HCT116 (cell line): ENCODE measurements around the gene ACP3.
"Not testable (repeated sequence)": the region's sequence is repeated elsewhere in the genome, so short reads cannot be mapped to it uniquely, and the experiment has no call there.

ENCODE experiments used
- ATF3 ChIP-seq: IDR thresholded peaks from 2 replicates; pipeline ENCODE4 v1.6.1; 2012
- EGR1 ChIP-seq: IDR thresholded peaks from 2 replicates; pipeline ENCODE4 v1.6.1; 2012; ENCODE audit warnings: low read depth
- MAX ChIP-seq: IDR thresholded peaks from 2 replicates; pipeline ENCODE4 v1.6.1; 2012
- POLR2A ChIP-seq: IDR thresholded peaks from 2 replicates; pipeline ENCODE4 v1.7.0; 2011; ENCODE audit warnings: borderline replicate concordance; ENCODE audit not compliant: insufficient read depth, insufficient read length; ENCODE audit errors: extremely low read depth
- POLR2AphosphoS5 ChIP-seq: IDR thresholded peaks from 2 replicates; pipeline ENCODE4 v1.6.1; 2011; ENCODE audit warnings: mild to moderate bottlenecking, low read depth, low read length, moderate library complexity
- ZFX ChIP-seq: fragments of 450-650 bp; IDR thresholded peaks from 2 replicates; pipeline ENCODE4 v1.6.1; 2017
- ZNF274 ChIP-seq: fragments of 200-500 bp; sonication (Bioruptor generic); IDR thresholded peaks from 2 replicates; pipeline ENCODE4 v1.6.1; 2014; ENCODE audit warnings: mild to moderate bottlenecking, low read depth, low read length, inconsistent platforms
- TF ChIP-seq, protein P1 (sequence below), 3 experiments: fragments of 200-600 bp in 1 of 3; sonication (generic) in 1 of 3; IDR thresholded peaks in 2 of 3; conservative IDR thresholded peaks in 1 of 3; 2 replicates each; pipeline ENCODE4 v1.5.1; 2012 to 2017; ENCODE audit warnings: low read depth in 2 of 3, low read length in 2 of 3, antibody characterized with exemption in 1 of 3, borderline replicate concordance in 1 of 3, control low read depth in 1 of 3, mild to moderate bottlenecking in 1 of 3, mixed read lengths in 1 of 3, mixed run types in 1 of 3, moderate library complexity in 1 of 3; ENCODE audit not compliant: insufficient read depth in 1 of 3
- TF ChIP-seq, protein P2 (sequence below): IDR thresholded peaks from 2 replicates; pipeline ENCODE4 v1.6.1; 2011; ENCODE audit warnings: mild to moderate bottlenecking, low read length, moderate library complexity; ENCODE audit not compliant: insufficient replicate concordance; ENCODE audit errors: extremely low read depth

DNA sequence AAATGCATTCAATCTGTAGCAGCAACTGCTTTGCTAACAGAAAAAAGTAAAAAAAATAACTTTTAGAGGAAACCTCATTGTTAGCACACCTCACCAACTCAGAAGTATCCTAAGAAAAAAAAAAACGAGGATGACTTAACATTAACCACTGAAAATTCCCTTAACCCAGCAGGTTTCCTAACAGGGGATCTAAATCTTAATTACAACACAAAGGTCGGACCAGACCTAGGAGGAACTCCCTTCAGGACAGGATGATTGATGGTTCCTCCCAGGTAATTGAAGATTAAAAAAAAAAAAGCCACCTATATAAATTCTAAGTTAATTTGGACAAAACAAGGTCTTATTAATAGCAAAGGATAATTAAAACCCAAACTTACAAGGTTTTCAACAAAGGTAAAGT is 12.9 kb upstream of the ACP3 start:
- TF ChIP-seq, protein P1, sequence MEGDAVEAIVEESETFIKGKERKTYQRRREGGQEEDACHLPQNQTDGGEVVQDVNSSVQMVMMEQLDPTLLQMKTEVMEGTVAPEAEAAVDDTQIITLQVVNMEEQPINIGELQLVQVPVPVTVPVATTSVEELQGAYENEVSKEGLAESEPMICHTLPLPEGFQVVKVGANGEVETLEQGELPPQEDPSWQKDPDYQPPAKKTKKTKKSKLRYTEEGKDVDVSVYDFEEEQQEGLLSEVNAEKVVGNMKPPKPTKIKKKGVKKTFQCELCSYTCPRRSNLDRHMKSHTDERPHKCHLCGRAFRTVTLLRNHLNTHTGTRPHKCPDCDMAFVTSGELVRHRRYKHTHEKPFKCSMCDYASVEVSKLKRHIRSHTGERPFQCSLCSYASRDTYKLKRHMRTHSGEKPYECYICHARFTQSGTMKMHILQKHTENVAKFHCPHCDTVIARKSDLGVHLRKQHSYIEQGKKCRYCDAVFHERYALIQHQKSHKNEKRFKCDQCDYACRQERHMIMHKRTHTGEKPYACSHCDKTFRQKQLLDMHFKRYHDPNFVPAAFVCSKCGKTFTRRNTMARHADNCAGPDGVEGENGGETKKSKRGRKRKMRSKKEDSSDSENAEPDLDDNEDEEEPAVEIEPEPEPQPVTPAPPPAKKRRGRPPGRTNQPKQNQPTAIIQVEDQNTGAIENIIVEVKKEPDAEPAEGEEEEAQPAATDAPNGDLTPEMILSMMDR (IDR thresholded peaks at IDR 0.05 in 2 of 3, conservative IDR thresholded peaks at IDR 0.05 in 1 of 3; ENCODE audit: borderline replicate concordance in 1 of 3, insufficient read depth in 1 of 3, low read depth in 2 of 3, low read length in 2 of 3): not testable (repeated sequence)
- not testable (repeated sequence) for TF ChIP-seq MAX, EGR1, ZFX, POLR2A, ZNF274, POLR2AphosphoS5, ATF3
- TF ChIP-seq, protein P2, sequence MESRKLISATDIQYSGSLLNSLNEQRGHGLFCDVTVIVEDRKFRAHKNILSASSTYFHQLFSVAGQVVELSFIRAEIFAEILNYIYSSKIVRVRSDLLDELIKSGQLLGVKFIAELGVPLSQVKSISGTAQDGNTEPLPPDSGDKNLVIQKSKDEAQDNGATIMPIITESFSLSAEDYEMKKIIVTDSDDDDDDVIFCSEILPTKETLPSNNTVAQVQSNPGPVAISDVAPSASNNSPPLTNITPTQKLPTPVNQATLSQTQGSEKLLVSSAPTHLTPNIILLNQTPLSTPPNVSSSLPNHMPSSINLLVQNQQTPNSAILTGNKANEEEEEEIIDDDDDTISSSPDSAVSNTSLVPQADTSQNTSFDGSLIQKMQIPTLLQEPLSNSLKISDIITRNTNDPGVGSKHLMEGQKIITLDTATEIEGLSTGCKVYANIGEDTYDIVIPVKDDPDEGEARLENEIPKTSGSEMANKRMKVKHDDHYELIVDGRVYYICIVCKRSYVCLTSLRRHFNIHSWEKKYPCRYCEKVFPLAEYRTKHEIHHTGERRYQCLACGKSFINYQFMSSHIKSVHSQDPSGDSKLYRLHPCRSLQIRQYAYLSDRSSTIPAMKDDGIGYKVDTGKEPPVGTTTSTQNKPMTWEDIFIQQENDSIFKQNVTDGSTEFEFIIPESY: not testable (repeated sequence)
